Stimulated activated CD4-positive, alpha-beta T cell treated with anti-CD3 and anti-CD28 coated beads, Interleukin-1b, Interleukin-23, amount 100 ng/mL, for 1 hour (primary cell): ENCODE measurements around the gene ZNG1E.
A peak's percentile ranks its signal among the peaks of the same experiment; 100 is the strongest.
"Not testable (repeated sequence)": the region's sequence is repeated elsewhere in the genome, so short reads cannot be mapped to it uniquely, and the experiment has no call there.

Experiments used
- DNase-seq, 2 donors: peaks; one replicate each; pipeline ENCODE4 v3.0.0-alpha.2; 2020; ENCODE audit warnings: low read depth in 2 of 2

ZNG1E gene

DNA sequence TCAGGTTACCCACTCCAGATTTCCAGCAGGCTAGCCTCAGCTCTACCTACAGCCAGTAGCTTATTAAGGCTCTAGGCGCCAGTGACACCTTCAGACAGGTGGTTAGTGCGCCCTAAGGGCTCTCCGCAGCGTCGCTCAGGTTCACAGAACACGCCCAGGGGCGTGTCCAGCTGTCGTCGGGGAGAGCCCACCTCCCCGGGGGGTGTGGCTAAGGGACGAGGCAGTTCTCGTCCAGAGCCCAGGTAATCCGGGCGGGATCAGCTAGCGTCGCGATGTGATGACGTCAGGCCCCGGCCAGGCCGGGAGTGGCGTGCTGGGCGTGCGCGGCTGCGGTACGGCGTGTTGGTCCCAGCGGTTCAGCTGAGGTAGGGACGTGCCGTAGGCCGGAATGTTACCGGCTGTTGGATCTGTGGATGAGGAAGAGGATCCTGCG, at the start of gene ZNG1E:
TSS of gene ZNG1E (plus strand) at position 340 of the 433 bp plus-strand sequence. CDS start at position 389, 49 bp downstream.
- DNase-seq = peak; percentile 23 to 39

- DNase-seq = not testable (repeated sequence)
Measured at GRCh38 chr9:65673579-65673978, 2.1 kb upstream of the ZNG1E start.

DNA sequence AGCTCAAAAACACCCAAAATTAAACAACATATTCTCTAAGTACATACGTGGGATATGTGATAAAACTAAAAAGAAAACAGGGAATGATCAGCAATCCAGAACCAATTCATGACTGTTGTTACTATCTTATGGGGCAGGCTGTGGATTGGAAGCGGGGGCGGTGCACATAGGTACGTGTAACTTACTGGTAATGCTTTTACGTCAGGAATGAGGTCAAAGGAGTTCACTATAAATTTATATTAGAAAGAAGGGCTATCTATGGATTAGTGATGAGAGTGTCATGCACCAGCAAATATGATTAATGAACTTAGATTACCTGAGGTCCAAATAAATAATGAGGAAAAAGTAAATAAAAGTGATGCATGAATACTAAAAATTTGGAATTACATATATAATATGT, 710 bp upstream of the ZNG1E start:
- DNase-seq = not testable (repeated sequence)

GRCh38 chr9:65676389-65676788, 661 bp downstream of the ZNG1E start:
- DNase-seq = not testable (repeated sequence)

- DNase-seq = not testable (repeated sequence)
Measured at GRCh38 chr9:65678533-65678932, 2.8 kb downstream of the ZNG1E start.

- DNase-seq = not testable (repeated sequence)
Measured at GRCh38 chr9:65703550-65703949, 27.8 kb downstream of the ZNG1E start.

DNA sequence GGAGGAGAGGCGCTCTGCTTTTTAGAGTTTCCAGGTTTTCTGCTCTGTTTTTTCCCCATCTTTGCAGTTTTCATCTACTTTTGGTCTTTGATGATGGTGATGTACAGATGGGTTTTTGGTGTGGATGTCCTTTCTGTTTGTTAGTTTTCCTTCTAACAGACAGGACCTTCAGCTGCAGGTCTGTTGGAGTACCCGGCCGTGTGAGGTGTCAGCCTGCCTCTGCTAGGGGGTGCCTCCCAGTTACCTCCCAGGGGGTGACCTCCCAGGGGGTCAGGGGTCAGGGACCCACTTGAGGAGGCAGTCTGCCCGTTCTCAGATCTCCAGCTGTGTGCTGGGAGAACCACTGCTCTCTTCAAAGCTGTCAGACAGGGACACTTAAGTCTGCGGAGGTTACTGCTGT, 38.7 kb downstream of the ZNG1E start:
- DNase-seq = not testable (repeated sequence)

GRCh38 chr9:65737096-65737564, 61.4 kb downstream of the ZNG1E start, which contains the start of gene FOXD4L4:
Gene FOXD4L4 (plus strand): TSS chr9:65737146. CDS start chr9:65737146, 0 bp downstream.
- not testable (repeated sequence) for DNase-seq

- DNase-seq = not testable (repeated sequence)
Measured at GRCh38 chr9:65738133-65738532, 62.4 kb downstream of the ZNG1E start.
